HG03196 (cell line): Measurements from ENCODE around the gene EIF3L.

ENCODE experiments used
- ATAC-seq: cut with Tn5 transposase; IDR thresholded peaks from one replicate; pipeline ENCODE4 v1.9.1; 2021; ENCODE audit not compliant: unreplicated experiment

EIF3L gene

DNA sequence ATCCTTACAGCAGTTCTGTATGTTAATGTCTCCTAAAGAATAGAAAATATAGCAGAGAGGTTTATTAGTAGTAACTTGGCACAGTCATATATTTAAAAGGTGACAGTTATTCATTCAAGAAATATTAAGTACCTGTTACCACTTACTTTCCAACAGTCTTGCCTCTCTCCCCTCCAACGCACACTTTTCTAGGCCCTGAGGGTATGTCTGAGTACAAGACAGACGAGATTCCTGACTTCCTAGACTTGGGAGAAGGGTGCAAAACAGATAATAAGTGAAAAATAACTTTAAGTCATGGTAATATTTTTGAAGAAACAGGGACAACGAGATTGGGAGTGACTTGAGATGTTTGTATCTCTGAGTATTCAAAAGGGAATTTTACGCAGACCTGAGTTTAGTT lies 1.6 kb downstream of the EIF3L start:
- no peak for ATAC-seq

DNA sequence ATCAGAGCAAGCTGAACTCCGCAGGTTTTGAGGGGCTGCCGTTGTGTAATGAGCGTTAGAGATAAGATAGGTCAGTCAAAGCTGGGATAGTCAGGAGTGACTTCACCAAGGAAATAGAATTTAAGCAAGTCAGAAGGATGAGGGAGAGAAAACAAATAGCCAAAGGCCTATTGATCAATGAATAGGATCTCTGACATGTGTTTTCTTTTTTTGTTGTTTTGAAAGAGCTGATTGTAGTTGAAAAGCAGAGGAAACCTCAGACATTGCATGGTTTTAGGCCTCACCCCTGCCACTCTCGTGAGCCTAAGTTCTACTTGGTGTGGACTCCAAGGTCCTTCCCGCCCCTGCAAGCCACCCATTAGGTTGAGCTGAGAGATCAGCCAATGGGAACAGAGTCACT lies 3.2 kb downstream of the EIF3L start:
- ATAC-seq: no peak

DNA sequence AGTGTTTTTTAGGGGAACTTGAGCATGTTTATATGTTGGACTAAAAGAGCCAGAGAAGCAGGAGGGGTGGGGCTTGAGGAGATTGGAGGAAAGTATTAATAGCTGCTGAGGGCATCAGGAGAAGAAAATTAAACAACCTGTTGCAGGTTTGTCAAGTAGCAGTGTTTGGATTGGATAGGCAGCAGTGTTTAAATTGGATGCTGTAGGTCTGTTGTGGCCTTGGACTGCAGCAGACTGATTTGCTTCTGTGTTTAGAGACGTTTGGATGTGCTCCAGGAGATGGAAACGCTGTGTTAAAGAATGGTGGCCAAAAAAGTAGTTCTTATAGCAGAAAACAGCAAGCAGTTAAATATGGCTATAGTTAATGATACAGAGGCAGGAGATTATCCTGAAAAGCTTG lies 5.7 kb downstream of the EIF3L start:
- ATAC-seq: no peak

DNA sequence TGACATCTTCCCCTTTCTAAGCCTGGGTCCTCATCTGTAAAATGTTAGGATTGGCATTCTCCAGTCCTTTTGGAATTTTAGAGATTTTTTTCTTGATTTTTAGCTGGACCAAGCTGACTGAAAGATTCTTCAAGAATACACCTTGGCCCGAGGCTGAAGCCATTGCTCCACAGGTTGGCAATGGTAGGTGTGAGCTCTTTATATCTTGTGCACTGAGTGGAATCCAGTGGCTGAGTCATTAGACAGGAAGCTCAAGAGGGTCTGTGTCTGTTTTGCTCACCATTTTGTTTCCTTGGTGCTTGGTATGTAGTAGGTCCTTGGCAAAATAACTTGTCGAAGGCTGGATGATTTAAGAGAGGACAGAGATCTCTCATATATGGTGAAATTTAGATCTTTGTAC lies 6.2 kb downstream of the EIF3L start:
- ATAC-seq: no peak

DNA sequence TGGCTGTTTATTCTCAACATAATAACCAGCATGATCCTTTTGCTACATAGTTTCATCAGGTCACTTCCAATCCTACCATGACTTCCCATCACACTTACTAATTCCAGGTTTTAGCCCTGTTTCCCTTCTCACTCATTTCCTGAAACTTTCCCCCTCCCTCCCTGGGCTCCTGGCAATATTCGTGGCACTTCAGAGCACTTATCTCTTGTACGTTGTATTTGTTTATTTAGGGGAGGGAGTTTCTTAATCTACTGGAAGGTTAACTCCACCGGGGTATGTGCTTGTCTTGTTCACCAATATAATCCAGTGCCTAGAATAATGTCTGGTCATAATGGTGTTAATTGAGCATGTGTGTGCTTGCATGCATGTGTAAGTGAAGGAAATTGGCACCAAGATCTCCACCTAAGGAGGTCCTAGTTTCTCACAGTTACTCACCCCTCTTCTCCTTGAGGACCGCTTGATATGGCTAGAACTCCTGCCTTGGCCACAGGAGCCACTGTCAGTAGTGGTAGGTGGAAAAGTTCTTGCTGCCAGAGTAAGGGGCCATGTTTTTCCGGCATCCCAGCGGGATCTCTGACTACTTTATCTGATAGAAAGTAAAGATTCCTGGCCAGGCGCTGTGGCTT lies 11.7 kb downstream of the EIF3L start:
- no peak for ATAC-seq

DNA sequence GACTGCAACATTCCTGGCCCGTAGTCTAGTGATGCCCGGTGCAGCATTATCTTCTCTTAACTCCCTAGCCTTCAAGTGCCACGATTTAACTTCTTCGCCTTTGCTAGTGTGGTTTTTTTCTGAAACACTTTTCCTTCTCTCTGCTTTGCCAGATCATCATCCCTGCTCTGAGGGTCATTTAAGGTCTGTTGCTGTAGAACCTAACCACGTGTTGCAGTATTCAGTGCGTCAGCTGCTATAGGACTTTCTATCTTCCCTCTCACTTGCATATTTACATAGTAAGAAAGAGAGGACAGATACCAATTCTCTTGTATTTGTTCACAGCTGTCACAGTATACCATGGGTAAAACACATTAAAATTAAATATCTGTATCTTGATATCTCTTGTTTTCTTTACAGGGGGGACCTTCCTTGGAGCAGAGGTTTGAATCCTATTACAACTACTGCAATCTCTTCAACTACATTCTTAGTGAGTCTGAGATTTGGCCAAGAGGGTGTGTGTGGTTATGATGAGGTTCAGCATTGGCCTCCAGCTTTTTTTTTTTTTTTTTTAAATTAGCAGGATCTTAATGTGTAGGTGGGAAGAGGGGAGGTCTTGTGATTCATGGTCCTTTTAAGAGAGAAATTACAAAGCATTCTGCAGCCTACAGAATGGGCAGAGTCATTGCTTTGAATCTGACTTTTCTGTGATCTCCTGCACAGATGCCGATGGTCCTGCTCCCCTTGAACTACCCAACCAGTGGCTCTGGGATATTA lies 13.5 kb downstream of the EIF3L start:
- ATAC-seq: no peak

DNA sequence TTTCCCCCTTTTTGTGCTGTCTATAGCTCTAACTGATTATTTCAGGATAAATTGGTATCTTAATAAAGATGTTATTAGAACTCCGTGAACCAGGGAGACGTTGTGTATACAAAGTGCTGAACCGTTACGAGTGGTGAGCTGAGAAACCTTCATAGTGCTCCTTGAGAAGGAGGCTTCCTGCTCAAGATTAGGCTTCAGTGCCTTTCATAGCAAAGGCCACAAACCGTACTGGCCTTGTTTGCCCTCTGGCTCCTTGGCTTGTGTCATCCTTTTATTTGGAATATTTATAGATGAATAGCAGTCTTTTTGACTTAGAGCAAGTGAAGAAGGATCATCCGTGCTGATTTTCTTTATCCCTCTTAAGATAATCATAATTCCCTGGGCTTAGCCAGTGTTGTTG lies 16.3 kb downstream of the EIF3L start:
- ATAC-seq: no peak

DNA sequence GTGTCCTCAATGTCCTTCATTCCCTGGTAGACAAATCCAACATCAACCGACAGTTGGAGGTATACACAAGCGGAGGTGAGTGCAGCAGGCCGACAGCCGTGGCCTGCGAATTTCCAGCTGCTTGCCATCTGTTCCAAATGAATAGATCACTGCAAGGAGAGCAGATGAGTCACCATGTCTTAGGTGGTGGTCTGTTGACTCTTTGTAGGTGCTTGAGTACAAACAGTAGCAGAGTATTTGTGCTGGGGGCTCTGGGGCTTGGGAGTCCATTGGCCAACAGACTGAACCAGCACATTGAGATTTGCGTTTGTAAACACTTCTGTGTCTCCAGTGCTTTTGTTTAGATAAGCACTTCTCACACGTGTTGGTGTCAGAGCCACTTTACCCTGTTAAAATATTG lies 21.1 kb downstream of the EIF3L start:
- ATAC-seq: no peak

DNA sequence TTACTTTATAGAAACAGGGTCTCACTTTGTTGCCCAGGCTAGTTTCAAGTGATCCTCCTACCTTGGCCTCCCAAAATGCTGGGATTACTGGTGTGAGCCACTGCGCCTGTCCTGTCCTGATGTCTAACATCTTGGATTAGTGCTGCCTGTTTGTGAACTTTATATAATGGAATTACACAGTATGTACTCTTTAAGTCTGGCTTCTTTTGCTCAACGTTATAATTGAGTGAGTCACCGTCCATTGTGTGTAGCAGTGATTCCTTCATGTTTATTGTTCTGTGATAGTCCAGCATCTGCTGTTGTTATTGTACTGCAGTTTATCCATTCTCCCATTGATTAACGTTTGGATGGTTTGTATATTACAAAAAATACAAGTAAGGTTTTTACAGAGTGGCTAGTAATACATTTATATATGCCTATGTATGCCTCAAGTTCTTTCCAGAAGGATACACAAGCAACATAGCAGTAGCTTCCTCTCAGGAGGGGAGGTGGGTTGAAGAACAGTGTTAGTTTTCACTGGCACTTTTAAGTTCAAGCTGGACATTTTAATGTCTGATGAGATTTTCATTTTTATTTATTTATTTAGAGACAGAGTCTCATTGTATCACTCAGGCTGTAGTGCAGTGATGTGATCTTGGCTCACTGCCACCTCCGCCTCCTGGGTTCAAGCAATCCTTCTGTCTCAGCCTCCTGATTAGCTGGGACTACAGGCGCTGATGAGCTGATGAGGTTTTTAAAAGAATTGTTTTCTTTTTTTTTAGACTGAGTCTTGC lies 31.6 kb downstream of the EIF3L start:
- ATAC-seq: no peak

DNA sequence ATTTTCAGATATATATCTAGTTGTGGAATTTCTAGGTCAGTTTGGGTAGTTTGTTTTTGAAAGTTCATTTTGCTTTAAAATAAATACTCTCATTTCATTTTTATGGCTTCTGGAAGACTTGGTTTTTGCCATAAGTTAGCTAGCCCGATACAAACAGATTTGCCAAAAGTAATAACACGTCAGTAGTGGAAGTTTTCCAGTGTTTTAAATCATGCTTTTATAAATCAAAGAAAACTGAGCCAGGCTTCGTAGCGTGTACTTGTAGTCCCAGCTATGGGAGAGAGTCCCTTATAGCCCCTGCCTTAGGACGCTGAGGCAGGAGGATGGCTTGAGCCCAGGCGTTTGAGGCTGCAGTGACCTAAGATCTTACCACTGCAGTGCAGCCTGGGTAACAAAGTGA lies 35.2 kb downstream of the EIF3L start:
- no peak for ATAC-seq

DNA sequence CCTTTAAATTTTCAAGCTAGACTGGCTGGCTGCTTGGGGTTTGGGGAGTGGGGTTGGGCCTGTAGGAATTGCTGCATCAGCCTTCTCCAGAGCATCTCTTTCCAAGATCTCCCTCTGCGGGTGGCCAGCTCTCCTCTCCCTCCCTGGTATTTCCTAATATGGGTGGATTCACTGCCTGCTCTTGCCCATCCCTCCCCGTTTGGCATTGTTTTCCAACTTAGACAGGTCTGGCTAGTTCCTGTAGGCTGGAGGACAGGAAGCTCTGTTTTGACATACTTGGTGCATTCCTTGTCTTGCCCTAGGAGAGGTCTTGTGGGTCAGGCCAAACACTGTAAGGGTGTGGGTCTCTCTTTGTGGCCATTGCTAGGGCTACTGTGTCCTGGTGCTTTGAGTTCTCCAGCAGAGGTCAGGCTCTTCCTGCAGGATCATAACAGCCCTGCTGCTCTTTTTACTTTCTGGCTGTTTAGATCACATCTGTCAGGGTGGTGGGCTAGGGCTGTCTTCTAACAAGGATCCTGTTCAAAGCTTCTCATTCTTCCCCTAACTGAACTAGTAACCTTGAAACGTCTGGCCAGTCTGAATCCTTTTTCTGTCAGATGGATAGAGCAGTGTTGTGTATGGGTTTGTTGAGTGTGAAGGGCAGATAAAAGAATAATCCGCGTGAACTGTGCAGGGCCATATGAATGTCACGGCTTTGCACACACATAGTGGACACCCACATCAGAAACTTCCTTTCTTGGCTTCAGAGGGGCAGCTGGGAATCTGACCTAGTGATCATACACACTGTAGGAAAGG lies 38.6 kb downstream of the EIF3L start:
- ATAC-seq: no peak

DNA sequence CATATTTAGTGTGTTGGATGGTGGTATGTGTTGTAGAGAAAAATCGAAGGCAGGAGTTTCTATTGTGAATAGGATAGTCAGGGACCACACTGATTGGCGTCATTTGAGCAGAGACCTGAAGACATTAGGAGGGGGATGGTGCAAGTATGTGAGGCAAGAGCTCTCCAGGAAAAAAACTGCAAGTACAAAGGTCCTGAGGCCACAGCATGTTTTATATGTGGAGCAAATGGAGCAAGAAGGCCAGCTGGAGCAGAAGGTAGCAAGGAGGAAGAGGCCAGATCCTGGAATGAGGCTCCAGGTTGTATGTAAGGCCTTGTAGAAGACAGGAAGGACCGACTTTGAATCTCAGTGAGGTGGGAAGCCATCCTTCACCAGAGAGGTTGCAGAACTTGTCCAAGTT lies 42.7 kb downstream of the EIF3L start:
- ATAC-seq: no peak

DNA sequence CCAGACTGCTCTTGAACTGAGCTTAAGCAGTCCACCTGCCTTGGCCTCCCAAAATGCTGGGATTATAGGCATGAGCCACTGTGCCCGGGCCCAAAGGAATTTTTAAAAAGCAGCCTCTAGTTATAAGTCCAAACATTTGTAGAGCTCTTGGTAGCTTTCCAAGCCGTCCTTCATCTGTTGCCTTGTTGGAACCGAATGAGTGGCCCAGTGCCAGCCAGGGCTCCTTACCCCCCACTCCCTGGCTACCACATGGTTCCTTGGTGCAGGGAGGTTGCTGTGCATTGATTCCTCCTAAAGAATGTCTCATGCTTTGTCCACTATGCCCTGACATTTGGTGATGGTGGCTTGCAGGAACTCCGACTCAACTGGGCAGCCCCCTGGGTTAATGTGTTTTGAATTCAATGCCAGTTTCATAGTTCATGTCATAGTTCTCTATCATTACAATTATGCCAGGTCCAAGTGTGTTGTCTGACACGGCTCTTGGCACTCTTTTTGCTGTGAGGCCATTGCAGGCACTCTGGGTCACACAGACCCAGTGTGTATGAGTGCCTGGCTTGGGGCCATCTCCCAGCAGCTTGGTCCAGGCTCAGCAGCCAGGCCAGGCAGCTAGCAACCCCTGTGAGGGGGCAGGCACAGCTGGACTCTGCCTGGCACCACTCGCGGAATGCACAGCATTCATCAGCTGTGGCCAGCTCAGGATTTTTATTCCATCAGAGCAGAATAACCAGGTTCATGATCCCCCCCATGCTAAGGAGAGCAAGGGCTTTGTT lies 43.5 kb downstream of the EIF3L start:
- ATAC-seq: no peak

DNA sequence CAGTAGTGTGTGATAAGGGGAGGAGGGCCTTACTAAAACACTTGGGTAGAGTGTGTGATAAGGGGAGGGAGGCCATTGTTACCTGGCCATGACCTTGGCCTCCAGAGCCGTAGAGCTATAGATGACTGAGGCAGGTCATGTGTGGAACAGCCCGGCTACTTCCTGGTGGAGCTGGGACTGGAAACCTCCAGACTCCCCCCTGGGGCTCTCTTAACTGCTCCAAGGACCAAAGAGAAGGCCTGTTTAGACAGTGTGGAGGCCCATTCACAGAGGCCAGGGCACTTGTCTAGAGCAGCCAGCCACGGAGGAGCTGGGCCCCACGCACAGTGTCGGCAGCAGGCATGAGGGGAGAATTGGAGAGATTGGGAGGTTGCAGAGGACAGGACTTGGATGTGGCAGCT lies 44.4 kb downstream of the EIF3L start:
- no peak for ATAC-seq

DNA sequence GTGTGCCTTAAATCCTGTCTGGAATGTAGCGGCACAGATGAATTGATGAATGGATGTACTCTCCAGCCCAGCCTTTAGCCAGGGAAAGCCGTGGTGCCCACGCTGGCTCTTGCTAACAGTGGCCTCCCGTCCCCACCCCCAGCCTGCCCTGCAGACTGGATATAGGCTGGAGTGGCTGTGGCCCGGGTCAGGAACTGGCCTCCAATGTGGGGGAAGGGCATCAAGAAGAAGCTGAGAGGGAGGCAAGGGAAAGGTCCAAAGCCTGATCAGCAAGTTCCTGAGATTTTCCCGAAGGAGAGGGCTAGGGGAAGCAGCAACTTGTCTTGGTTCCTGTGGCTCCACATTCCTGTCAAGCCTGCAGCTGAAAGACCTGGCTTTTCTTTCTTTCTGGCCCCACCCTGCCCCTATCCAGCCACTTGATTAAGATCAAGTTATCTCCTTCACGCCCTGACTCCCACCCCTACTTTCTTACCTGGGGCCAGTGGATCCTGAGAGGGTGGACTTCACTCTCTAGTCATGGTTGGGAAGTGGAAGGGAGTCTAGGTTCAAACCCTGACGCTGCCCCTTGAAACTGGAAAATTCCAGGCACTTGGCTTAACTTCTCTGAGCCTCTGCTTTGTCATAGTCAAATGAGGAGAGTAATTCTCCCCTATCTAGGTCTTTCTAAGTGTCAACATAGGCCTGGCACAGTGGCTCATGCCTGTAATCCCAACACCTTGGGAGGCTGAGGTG lies 45.9 kb downstream of the EIF3L start:
- ATAC-seq: no peak

DNA sequence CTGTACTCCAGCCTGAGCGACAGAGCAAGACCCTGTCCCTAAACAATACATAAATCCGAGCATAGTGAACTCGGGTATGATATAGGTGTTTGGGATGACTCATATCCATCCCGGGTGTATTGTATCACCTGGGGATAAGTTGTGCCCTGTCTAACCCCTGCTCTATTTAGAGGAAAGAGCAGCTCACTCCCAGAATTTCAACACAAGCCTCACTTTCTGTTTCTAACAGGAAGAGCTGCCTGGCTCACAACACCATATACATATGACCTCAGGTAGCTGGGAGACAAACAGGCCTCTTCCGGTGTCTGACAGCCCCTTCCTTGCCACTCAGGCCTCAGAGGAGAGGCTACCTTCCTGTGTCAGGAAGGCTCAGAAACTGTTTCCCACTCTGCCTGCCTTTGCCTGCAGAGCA lies 47.0 kb downstream of the EIF3L start:
- ATAC-seq: peak; percentile 63

DNA sequence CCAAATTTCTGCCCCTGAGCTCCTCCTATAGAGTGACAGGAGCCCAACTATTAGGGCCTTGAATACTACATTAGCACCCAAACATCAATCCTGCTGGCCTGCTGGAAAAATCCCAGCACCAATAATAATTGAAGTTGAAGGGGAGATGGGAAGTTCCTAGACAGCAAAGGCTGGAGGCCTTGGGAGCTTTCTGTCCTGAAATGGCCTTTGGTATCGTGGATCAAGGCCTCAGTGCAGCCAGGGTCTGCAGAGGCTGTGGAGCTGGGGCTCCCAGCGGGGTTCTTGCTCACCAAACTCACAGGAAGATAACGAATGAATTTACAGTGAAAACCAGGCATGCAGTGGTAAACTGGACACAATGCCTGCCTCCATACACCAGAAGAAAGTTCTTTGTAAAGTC lies 47.7 kb downstream of the EIF3L start:
- no peak for ATAC-seq

DNA sequence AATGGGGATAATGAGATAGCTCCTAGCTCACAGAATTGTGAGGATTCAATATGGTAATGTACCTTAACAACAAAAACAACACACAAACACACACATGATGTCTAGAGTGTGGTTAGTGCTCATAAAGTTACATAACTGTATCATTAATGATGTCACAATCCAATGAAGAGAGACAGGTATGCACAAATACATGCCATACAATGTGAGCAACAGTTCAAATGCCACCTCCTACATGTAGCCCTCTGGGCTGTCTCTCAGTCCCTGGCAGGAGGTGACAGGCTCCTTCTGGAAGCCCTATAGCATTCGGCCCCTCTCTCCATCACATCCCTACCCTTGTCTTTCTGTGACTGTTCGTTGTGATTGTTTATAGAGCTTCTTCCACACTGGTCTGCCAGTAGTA lies 48.6 kb downstream of the EIF3L start:
- no peak for ATAC-seq

DNA sequence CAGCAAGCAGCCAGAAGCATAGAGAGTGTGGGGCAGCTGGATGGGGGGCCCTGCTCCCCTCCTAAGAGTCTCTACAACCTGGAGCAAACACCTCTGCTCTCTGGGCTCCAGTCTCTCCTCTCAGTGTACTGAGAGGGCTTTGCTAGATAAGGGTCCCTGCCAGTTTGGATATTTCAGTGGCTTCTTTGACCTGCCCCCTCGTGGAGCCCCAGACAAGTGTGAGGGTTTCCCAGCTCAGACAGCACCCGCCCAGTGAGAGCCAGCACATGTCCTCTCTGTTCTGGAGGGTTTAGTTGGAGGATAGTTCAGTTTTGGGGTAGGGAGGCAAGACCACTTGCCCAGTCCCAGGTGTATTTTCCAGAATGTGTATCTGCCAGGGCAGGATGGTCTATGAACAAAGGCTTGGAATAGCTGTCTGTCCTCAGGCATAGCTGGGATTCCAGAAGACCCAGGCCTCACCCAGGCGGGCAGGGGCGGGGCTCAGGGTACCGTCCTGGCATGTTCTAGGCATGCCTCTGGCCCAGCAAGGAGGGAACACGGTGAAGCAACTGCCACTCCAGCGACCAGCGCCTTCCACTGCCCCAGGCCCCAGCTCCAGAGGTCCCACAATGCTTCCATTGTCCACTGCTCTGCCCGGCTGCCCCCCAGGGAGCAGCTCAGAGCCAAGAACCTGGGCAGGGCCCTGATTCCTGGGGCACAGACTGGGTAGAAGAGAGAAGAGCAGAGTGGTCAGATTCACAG lies 49.4 kb downstream of the EIF3L start:
- ATAC-seq: no peak
